DND-41 (cell line): Measurements from ENCODE around the gene MORN3.
"Not testable (repeated sequence)": the region's sequence is repeated elsewhere in the genome, so short reads cannot be mapped to it uniquely, and the experiment has no call there.

Source experiments
- EZH2 ChIP-seq: IDR thresholded peaks from 3 replicates; pipeline ENCODE4 v1.6.1; 2012; ENCODE audit warnings: borderline replicate concordance, low read depth, mild to moderate bottlenecking, moderate library complexity, low read length, inconsistent platforms; ENCODE audit not compliant: severe bottlenecking
- TF ChIP-seq, protein P1 (sequence below): IDR thresholded peaks from 2 replicates; pipeline ENCODE4 v1.5.1; 2012; ENCODE audit warnings: borderline replicate concordance, low read length, moderate library complexity, mild to moderate bottlenecking; ENCODE audit not compliant: poor library complexity, severe bottlenecking; ENCODE audit errors: extremely low read depth

DNA sequence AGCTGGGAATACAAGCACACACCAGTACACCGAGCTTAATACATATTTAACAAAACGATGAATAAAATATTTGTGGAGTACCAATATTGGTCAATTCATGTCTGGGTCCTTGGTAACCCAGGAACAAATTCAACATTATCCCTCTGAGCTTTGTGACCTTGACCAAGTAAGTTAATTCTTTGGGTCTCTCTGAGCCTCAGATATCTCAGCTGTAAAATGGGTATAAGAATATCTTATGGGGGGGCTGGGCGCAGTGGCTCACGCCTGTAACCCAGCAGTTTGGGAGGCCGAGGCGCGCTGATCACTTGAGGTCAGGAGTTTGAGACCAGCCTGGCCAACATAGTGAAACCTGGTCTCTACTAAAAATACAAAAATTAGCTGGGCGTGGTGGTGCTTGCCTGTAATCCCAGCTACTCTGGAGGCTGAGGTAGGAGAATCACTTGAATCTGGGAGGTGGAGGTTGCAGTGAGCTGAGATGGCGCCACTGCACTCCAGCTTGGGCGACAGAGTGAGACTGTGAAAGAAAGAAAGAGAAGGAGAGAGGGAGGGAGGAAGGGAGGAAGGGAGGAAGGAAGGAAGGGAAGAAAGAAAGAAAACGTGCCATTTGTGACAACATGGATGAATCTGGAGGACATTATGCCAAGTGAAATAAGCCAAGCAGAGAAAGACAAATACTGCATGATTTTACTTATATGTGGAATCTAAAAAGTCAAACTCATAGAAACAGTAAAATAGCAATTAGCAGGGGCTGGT lies 7.9 kb downstream of the MORN3 start:
- TF ChIP-seq, protein P1, sequence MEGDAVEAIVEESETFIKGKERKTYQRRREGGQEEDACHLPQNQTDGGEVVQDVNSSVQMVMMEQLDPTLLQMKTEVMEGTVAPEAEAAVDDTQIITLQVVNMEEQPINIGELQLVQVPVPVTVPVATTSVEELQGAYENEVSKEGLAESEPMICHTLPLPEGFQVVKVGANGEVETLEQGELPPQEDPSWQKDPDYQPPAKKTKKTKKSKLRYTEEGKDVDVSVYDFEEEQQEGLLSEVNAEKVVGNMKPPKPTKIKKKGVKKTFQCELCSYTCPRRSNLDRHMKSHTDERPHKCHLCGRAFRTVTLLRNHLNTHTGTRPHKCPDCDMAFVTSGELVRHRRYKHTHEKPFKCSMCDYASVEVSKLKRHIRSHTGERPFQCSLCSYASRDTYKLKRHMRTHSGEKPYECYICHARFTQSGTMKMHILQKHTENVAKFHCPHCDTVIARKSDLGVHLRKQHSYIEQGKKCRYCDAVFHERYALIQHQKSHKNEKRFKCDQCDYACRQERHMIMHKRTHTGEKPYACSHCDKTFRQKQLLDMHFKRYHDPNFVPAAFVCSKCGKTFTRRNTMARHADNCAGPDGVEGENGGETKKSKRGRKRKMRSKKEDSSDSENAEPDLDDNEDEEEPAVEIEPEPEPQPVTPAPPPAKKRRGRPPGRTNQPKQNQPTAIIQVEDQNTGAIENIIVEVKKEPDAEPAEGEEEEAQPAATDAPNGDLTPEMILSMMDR: not testable (repeated sequence)
- TF ChIP-seq EZH2: not testable (repeated sequence)
